Left hindlimb (tissue), 1 donor: ENCODE data around the gene MROH2B.
"Not testable (repeated sequence)": the region's sequence is repeated elsewhere in the genome, so short reads cannot be mapped to it uniquely, and the experiment has no call there.

Experiments used
- DNase-seq: peaks from one replicate; pipeline ENCODE4 v3.0.0-alpha.2; 2018

Gene MROH2B

DNA sequence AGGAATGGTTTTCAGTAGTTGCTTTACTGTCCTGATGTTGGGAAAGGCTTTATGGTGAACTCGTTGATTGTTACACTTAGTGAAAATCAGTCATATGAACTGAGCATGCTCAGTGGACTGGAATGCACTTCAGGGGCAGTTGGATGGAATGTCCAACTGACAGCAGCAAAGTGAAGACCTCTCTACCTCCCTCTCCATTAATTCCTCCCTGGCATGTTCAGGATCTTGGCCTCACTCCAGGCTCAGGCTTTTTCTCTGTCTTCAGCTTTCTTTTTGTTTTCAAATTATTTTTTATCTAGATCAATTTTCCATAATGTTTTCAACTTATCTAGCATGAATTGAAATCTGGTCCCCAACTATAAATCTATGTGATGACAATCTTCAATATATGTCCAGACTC is at the start of gene MROH2B:
TSS of gene MROH2B (minus strand) at position 101 of the 400 bp plus-strand sequence. CDS start 490 bp downstream, outside the sequence.
- no peak for DNase-seq

DNA sequence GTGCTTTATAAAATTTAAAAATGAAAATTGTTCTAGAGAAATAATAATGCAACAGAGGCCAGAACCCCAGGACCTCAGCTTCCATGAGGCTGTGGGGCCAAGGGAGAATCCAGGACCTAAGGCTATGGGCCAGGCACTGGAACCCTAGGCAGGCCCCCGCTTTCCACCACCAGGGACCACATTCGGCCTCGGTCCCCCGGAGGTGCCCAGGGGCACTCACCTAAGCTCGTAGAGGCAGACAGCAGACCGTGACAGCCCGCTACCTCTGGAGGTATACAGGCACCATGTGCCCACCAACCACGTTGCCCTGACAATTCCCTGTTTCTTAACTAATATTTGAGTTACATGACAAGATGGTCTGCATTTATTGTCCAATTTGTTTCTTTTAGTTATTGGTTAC is 49.5 kb upstream of the MROH2B start:
- DNase-seq = no peak

DNA sequence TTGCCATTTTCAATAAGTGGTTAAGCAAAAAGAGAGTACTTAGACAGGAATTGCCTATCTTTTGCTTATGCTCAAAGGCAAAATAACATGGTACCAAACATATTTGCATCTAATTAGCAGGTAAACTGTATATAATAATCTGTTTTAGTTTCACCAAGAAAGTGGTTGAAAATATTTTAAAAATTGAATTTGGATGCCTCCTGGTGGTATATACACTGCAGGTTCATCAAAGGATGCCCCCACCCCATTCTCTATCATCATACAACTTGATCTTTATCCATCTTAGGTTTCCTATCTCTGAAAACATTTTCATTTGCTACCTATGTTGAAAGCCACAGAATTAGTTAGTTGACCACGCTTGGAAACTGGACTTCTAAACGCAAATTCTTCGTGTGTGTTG is 47.0 kb upstream of the MROH2B start:
- DNase-seq = no peak

GRCh38 chr5:41115281-41115680 is 44.1 kb upstream of the MROH2B start:
- no peak for DNase-seq

GRCh38 chr5:41112486-41113455 is 41.6 kb upstream of the MROH2B start:
- no peak for DNase-seq

GRCh38 chr5:41109186-41109585 is 38.0 kb upstream of the MROH2B start:
- no peak for DNase-seq

DNA sequence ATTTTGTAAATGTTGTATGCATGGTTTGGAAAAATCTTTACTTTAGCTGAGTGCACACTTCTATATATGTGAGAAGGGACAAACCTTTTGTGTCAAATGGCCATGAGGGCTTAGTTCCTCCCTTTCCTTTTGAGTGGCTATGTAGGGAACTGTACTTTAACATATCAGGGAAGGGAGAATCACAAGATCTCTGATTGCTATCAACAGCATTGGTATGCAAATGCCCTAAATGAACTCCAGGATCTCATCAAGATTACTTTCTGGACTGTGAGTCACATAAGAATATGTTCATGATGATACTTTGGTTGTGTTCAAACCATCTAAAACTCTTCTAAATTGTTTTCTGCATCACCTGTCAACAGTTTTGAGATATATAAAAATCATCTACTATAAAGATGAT is 31.2 kb upstream of the MROH2B start:
- no peak for DNase-seq

DNA sequence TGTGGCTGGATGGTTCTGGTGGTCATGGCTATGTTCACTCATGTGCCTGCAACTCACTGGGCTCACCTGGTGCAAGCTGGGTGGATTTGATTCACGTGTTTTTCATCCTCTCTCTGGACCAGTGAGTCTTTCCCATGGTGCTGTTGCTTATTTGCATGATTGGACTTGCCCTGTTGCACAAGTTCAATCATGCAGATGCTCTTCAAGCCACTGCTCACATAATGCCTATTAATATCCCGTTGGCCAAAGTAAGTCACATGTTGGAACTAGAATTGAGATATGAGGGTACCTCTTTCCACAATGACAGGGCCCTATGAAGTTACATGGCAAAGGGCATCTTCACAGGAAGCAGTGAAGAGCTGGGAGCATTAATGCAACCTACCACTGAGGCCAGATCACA is 26.5 kb upstream of the MROH2B start:
- DNase-seq = no peak

DNA sequence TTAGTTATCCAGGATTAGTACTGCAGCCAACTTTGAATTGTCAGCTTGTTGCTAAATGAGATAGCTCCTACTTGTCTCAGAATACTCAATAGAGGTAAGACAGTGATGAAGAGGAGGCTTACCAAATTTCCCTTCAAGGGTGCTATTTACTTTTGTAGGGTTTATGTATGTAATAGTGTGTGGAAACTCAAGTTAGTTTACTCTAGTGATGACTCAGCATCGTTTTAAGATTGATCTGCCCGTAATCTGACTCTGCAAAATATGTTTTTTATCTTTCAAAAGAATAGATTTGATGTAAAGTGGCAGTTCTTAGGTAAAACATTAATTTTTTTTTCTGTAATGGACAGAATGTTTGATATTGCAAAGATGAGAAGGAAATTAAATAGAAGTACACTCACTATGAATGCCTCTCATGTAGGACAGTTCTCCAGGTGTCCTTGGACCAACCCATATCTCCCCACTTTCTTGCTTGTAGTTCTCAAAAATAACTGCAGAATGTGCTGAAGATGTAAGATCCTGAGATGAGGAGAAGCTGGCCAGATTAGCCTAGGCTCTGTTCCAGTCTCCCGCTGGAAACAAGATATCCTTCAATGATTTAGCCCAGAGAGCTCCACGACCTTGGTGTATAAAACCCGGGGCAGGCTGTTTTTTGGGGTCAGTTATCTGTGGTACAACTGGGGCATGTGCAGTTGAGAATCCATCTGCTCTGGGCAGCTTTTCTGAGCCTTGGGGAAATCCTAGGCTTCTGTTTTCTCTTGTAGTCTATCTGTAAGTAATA is 24.4 kb upstream of the MROH2B start:
- DNase-seq = no peak

GRCh38 chr5:41094871-41095270 is 23.7 kb upstream of the MROH2B start:
- DNase-seq = no peak

DNA sequence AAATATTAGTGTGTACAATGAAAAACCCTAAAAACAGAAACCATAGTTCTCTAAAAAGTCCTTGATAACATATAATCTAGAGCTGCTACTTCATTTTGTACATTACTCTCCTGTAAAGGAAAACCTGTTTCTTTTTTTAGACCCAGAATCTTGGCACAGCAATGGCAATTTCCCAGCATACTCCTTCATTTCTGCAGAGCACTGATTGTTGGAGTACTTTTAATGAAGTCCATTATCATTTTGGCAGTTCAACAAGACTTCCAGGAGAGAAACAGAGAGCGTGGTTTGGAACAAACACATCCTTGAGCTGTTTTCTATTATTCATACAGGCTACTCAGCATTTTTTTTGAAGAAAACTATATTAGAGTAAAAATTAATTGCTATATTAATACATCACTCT is 22.7 kb upstream of the MROH2B start:
- no peak for DNase-seq

GRCh38 chr5:41087461-41087860 is 16.3 kb upstream of the MROH2B start:
- no peak for DNase-seq

DNA sequence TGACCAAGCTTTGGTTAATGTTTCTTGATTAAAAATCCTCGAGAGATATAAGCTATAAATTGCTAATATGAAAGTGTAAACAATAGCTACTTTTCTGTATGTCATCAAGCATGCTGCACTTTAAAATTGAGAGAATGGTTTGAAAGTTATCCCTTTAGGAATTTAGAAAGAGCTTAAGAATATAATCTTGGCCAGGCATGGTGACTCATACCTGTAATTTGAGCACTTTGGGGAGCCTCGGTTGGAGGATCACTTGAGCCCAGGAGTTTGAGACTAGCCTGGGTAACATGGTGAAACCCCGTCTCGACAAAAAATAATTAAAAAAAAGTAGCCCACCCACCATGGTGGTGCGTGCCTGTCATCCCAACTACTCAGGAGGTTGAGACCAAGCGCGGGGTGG is 12.2 kb upstream of the MROH2B start:
- DNase-seq = no peak

GRCh38 chr5:41071975-41072374 is 833 bp upstream of the MROH2B start:
- DNase-seq = no peak

- no peak for DNase-seq
These were observed 3.2 kb downstream of the MROH2B start for GRCh38 chr5:41067714-41068568.

DNA sequence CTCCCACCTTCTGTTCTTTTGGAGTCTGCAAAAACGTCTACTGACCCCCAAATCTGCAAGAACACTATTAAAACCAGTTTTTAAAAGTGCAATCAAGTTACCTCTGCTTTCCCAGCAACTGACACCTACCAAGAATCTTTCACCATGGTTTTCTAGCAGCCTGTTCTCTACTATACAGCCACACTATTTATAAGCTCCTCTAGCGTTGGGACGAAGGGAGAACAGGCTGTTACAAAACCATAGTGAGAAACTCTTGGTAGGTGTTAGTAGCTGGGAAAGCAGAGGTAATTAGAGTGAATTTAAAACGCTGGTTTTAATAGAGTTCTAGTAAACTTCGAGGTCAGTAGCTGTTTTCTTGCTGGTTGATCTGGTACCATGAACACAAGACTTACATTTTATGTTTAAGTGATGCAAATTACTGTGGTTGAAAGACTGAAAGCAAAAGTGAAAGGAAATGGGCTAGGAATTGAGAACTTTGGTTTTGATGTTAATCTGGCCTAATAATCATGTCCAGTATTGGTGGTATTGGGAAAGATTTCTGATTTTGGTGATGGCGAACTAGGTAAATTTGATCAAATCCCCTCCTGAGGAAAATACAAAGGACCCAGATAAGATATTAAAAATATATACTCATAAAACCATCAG is 5.3 kb downstream of the MROH2B start:
- no peak for DNase-seq

DNA sequence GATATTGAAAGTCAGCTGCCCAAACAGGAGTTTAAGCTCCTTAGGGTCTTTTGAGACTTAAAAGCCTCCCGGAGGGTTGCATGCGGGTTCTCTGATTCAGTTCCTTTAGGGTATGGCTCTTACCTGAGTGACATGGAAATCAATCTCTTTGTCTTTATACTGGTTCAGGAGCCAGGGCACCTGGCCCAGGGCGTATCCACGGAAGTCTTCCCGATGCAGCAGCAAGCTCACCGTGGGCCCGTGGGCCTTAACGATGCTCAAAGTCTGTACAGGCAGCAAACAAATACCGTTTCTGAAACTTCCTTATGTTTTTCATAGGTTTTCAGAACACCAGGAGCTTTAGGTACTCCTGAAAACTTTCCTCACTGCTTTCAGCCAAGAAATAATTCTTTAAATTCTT is 13.2 kb downstream of the MROH2B start:
- DNase-seq = no peak

DNA sequence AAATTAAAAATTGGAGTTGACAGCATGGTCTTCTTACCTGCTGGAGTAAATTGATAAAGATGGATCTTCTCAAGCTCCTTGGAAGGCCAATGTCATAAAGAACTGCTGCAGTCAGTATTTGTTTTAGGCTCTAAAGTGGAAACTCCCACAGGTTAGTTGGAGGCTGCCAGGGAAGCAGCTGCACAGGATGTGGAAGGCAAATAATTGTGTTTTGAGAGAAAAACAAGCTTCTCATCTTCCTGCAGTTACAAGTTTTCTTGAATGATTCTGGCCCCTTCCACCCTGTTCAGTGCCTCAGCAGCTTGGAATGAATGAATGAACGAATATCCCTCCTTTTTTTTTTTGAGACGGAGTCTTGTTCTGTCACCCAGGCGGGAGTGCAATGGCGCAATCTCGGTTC is 13.9 kb downstream of the MROH2B start:
- DNase-seq = no peak

DNA sequence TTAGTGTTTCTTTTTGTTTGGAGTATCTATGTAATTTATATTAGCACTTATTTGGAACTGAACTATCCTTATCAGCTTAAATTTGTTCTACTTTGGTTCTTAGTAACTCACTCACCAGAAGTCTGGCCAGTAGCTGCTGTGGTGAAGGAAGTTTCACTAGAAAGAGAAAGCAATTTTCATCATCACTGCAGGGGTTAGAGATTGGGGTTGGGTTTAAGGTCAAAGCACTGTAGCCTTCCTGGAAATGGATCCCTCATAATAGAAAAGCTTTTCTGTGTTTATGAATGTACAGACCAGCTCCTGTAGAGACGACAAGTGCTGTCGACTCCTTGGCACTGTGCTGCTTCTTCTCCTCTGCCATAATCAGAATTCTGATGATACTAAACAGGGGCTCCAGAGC is 22.2 kb downstream of the MROH2B start:
- no peak for DNase-seq

- no peak for DNase-seq
These were observed 27.9 kb downstream of the MROH2B start for GRCh38 chr5:41043109-41043747.

DNA sequence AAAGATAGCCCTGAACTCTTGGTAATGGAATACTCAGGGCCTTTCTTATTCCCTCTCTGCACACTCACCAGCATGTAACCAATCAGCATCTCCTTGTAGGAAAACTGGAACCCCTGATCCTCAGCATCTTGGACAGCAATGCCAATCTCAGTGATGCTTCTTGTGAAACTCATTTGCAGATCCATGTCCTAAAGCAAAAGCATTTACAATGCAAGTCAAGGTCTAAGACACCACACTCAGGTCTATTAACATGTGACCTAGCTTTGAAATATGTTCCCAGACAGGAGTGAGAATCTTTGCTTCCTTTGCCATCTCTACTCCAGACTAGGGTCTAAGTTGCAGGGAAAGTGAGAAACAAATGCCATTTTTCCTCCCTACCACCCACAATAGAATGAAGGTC is 38.2 kb downstream of the MROH2B start:
- no peak for DNase-seq

DNA sequence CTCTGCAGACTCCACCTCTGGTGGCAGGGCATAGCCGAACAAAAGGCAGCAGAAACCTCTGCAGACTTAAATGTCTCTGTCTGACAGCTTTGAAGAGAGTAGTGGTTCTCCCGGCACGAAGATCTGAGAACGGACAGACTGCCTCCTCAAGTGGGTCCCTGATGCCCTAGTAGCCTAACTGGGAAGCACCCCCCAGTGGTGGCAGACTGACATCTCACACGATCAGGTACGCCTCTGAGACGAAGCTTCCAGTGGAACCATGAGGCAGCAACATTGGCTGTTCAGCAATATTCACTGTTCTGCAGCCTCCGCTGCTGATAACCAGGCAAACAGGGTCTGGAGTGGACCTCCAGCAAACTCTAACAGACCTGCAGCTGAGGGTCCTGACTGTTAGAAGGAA is 48.5 kb downstream of the MROH2B start:
- DNase-seq = not testable (repeated sequence)
